Measurements from ENCODE around the gene HOXA10.

HOXA10 gene

DNA sequence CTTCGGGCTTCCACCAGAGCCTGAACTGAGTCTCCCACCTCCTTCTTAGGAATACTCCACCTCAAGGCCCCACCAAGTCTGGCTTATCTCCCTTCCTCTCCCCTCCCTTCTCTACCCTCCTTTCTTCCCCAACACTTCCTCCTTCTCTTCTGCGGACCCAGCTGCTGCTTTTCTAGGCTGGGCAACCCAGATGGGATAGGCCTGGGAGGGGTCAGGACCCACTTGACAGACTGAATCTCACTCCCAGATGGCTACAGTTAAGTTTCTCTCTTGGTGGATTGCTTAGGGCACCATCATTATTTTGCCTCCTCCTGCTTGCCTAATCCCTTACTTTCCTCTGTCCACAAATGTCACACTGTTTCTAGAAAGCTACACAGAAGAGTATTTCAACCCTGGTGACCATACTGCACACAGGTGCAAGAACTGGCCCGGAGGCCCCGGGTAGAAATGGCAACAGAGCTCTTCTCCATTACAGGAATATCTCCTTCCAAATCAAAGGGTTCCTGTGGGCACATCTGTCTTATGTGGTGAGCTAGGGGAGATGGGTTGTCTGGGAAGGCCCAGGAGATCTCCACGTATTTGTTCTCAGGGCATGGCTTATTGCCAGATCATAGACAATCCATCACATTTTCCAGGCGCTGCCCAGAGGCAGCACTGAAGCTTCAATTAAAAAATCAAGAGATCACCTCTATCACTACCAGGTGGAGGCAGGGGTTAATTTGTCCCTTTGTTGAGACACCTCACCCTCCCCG lies 16.1 kb upstream of the HOXA10 start:
- no peak for DNase-seq

DNA sequence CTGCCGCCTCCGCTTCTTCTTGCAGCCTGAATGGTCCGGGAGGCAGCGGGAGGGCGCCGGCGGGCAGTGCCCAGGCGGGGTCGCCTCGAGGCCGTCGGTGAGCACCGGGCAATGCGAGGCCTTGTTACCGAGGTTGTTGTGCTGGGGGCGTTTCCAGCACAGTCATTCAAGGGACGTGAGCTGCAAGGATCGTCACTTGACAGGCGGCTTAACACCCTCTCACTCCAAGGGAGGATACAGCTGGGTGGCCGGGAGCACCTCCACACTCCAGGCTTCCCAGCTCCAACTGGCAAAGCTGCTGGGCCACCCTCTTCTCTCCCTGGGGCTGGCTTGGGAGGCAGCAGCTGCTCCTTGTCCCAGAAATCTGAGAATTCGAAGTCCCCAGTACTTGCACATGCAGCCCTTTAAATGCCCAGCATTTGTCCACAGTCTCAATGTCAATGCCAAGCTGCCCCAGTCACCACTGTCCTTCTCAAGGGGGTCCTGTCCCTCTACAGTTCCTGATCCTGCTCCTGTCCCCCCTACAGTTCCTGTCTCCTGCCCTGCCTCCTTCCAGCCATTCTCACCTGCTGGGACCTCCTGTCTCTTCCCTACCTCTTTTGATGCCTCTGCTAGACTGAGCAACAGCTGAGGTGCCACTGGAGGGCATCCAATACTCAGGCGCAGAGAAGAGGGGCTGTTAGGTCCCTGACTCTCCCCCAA lies 15.3 kb upstream of the HOXA10 start:
- DNase-seq, result no peak

DNA sequence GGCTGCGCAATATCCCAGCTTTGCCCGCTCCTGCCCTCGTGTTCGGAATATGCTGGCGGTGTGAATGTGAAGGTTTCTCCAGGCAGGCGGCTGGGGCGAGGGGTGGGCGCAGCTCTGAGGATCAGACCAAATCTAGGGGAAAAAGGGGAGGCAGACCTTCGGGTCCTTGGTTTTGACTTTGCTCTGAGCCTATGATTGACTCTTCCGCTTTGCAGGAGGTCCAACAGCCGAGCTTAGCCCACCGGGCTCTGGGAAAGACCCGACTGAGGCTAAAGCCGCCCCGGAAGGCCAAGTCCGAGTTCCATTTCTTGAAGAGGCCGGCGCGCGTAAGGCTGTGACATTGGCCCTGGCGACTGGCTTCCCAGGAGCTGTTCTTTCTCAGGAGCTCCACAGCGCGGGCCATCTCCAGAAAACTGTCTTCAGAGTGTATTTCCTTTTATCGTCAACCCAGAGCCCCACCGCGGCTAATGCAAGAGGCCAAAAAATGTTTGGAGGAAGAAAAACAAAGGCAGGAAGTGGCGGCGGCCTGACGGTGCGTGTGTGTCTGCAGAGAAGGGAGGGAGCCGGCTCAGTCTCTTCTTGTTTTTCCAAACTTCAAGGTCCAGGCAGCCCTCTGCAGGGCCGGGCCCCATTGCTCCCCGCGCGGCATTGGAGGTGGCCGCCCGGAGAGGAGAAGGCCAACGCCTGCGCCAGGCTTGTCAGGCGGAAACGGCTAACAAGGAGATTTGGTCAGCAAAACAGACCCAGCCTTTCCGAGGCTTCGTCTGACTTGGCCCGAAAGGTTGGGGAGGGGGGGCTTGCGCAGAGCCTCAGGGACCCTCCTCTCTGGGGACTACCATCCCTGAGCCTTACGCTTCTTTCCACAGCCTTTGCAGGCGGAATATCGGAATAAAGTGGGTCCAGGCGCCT lies 14.5 kb upstream of the HOXA10 start:
- peak; percentile 41 to 57 for DNase-seq

DNA sequence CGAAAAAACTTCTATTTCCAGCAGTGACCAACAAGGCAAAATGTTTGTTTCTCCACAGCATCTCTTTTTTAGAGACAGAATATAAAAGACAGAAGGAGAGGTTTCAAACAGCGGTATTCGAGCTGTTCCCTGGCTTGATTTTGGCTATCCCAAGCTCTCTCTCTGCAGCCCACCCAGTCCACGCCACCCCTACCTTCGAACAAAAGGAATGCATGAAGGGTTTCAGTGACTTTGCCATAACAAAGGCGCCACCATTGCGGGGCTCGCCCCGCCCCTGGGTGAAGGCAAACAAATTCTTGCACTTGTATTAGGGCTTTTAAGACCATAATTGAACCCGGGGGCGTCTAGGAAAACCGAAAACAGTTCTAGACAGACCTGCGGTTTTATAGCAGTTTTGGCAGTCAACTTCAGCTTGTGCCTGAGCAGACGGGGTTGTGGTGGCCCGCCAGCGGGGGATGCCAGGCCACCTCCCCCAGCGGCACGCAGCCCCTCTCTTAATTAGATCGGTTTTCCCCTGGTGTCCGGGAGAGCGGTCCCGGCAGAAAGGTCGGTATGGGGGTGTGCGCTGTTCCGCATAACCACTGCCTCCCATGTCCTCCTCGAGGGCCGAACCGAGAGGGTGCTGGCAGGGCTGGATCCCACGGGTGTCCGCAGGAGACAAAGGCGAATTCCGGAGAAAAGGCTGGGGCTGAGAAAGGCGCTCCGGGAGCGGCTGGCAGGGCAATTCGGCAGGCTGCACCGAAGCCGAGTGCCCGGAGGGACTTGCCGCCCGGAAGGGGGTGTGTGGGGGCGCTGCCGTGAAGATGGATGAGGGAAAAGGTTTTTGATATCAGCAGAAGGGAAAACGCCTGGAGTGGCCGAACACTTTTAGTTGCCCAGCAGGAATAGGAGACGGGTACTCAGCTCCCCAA lies 13.6 kb upstream of the HOXA10 start:
- no peak for DNase-seq

DNA sequence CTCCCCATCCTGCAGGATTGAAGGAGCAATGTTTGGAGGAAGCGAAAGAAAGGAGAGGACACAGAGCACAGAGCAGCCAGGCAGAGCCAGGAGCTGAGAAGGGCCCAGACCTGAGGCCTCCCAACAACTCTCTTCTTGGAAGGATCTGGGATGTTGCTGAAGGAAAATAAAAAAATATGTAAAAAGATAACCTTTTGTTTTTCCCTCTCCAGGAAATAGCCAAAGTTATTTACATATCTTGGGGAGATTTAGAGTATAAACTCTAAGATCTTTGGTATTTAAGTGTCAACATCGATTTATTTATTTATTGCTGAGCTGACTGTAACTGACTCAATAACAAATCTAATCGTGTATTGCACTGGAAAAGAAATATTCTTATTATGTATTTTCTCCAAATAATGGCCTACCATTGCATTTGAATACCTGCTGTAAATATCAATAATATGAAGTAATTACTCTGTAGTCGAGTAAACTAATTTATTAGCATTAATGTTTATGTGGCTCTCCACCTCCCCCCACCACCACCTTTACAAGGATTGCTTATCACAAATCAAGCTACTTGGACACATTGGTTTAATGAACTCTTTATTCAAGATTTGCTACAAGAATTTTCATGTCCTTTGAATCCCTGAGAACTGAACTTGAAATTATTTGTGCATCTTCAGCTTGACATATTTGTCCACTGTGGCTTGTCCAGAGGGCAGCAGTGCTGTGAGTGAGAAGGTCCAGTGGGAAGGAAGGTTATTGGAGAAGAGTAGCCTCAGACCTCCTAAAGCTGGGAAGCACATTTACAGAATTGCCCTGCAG lies 12.8 kb upstream of the HOXA10 start:
- no peak for DNase-seq

DNA sequence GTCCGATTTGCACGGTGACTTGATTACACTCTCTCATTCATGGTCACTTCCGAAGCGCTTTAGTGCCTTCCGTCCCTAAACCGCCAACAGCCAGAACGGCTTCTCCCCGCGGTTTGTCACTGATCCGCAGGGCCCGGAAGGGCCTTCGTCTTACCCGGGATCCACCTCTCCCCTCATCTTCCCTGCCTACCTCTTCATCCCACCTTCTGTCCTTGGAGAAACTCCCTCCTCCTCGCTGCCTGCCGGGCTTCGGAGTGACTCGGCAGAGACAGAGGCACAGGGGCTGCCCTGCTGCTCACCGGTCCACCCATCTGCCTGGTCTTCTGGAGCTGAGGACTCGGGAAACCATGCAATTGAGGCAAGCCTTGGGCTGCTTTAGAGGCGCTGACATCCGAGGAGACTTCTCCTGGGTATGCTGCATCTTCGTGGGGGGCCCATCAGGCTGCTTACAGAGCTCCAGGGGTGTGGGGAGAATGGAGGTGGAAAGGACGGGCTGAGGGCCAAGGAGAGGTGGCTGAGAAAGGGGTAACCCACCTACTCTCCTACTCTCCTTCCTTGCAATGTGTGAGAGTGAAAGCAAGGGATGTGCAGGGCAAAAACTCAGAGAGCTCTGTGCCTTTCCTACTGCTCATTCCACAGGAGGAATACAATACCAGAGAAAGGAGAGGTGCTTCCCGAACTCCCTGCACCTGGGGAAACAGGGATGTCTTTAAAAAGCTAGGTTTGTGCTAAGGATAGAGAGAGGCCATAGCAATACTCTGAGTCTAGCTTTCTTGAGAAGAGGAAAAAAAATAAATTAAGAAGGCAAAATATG lies 11.9 kb upstream of the HOXA10 start:
- no peak for DNase-seq

DNA sequence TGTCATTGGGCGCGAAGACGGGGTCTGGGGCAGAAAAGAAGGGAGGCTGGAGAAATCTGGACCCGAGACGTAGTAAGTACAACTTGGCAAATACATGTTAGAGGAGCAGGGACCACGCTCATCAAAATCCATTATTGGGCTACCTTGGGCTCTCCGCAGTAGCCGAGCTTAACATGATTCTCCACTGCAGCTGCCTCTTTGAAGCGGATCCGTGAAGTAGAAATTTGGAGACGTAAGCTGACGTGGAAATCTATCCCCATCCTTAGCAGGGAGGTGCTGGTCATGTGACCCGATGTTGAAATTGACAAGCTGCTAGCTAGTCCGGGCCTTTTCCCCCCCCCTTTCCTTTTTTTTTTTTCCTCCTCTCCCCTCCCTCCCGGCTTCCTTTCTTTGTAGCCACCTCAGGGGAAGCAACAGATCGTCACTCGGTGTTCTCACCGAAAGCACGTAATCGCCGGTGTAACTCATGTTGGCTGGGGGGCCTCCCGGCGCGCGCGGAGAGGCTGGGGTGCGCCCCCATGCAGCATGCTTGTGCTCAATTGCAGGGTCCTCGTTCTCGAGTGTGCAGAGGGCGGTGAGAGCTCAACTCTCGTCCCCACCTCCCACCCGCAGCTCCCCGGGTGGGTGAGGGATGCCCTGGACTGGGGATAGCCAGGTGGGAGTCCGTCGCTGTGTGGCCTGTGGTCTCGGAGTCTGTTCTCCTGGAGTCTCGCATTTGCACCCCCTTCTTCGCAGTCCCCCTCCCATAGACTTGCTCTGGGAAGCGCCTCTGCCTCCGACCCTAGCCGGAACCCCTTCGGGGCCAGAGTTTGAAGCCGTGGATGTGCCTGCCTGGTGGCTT lies 11.1 kb upstream of the HOXA10 start, which contains the start of gene HOXA11:
Gene HOXA11, minus strand, starts transcription at position 220 of the 841 bp plus-strand sequence. Its CDS starts 88 bp downstream, at position 132.
- DNase-seq, result no peak

DNA sequence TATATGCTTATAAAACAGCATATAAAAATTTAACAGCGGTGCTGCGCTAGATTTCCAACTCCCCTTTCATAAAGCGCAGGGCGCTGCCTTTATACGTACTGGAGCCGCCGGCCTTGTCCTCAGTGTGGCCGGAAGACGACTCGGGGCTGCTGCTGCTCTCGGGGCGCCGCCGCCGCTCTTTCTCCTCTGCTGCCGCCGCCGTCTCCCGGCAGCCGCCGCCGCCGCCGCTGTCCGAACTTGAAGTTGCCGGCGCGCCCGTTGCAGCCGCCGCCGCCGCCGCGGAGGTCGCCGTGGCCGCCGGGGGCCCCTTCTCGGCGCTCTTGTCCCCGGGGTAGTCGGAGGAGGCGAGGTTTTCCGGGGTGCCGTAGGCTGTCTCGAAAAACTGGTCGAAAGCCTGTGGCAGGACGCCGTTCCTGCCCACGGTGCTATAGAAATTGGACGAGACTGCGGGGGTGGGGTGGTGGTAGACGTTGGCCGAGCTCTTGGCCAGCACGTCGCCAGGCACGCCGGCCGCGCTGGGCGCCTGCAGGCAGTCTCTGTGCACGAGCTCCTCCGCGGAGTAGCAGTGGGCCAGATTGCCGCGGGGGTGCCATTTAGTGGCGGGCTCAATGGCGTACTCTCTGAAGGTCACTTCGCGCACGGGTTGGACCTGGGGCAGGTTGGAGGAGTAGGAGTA lies 10.4 kb upstream of the HOXA10 start:
- no peak for DNase-seq

DNA sequence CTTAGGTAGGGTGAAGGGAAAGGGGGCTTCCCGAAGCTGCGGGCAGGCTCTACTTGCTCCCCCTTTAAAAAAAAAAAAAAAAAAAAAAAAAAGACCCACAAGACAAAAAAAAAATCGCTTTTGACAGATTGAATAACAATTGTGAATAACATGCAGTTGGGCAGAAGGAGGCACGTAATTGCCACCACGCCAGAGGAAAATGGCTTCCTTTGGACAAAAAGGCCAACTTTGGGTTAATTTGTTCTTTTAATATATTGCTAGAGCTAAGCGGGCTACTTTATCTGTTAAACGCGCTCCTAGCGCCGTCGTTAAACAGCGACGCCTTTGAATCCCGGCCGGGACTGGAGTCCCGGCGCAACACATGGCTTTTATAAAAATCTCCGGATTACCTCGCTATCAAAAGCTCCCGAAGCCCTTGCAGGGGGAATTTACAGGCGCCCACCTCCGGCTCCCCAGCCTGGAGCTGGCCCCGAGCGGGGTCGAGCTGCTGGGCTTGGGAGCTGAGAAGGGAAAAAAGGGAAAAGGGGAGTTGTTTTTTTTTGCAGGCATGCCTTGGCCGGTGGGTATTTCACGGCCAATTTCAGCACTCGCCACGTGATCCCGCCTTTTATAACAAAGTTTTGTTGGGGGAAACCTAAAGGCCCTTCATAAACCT lies 9.7 kb upstream of the HOXA10 start:
- DNase-seq, result no peak

DNA sequence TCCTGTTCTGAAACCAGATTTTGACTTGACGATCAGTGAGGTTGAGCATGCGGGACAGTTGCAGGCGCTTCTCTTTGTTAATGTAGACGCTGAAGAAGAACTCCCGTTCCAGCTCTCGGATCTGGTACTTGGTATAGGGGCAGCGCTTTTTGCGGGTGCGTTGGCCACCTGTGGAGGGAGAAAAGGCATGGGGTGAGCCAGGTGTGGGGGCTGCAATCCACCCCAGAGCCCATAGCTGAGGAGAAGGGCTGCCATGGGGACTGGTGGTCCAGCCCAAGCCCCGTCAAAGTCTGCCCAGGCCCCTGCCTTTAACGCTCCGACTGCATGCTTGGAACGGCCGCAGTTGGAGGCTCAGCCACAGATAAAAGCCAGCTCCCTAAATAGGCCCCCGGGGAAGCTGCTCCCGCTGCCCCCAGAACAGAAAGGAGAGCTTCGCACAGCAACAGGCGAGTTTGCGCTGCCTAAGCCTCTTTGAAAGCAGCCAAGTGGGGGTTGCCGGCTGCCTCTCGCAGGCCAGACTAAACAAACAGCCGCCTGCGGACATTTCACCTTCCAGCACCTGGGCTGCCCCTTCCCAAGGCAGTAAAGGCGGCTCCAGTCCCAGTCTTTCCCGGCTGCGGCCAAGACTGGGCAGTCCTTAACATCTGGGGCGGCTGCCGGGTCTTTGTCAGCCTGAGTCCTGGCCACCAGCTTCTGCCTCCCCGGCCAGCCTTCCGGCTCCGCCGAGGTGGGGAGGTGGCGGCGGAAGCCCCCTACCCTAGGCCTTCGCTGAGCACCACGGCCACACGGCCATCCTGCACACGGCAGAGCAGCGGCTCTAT lies 9.0 kb upstream of the HOXA10 start:
- DNase-seq, result no peak

DNA sequence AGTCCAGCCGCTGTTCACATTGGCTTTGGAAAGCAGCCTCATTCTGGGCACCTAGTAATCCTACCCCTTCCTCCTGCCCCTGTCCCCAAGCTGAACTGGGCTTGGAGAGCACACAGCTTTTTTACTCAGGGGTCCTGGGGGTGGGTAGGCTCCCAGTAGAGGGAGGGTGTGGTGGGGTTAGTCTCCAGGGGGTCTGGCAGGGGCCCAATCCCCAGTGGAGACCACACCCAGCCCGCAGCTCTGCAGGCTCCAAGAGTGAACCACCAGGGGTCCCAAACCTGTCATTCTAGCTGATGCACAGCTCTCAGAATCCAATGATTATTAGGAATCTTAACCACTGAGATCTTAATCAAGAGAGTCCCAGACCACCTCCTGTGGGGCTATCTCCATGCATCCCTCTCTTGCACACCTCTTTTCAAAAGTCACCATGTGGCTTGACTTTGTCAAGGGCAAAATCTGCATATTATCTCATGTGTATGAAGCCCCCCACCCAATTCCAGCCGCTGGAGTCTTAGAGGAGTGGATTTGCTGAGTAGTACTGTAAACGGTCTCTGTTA lies 8.2 kb upstream of the HOXA10 start:
- DNase-seq, result no peak

DNA sequence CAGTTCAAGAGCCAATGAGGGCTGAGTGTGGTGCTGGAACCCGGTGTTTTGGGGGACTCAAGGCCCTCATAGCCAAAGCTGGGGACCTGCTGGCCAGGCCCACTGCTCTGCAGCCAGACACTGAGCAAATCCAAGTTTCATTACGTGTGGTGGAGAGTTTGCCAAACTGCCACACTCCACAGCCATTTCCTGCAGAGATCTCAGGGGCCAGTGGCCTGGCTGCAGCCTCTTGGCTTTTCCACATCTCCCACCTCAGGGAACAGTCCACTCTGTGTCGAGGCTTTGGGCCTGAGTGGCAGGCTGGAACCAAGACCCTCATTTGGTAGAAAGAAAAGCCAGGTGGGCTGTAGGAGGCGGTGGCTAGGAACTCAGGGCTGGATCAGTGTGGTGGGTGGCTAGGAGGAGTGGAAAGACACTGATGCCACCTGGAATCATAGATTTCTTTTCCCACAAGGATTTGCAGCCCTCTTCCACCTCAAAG lies 7.7 kb upstream of the HOXA10 start:
- no peak for DNase-seq

DNA sequence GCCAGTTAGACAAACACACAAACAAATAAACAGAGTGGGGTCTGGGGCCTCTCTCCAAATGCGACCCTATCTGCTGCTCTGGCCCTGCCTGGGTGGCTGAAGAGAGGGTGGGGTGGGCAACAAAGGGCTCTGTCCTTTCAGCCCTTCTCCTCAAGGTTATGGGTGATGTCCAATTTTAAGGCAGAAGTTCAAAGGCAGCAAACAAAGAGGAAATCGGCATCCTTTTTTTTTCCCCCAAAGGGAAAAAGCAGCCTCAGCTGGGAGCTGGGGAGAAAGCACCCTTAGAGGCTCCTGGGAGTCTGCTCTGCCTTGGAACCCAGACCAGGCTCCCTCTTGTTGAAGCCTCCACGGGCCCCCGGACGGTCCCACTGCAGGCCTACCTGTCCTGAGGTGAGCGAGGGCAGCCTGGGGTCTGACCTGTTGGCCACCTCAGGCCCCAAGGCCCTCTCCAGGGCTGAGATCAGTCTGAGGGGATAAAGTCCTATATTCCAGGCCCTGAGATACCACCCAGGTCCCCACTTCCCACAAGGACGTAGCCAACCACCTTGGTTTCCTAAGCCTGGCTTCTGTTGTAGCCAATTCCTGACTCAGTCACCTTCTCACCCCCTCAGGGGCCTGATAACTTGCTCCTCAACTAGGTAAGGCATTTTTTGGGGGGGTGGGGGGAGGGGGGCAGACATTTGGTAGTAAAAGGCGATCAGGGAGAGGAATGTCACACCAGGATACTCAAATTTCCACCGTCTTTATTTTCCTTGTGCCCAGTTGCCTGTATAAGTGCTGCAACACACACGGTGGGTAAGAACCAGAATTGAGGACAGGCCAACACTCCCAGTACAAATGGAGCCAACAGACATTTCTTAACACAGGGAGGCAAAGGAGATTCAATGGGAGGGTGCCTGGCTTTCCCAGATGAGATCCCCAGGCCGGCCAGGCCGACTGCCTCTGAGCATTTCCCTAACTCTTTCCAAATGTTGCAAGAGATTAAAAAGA lies 6.6 kb upstream of the HOXA10 start:
- DNase-seq, result no peak

DNA sequence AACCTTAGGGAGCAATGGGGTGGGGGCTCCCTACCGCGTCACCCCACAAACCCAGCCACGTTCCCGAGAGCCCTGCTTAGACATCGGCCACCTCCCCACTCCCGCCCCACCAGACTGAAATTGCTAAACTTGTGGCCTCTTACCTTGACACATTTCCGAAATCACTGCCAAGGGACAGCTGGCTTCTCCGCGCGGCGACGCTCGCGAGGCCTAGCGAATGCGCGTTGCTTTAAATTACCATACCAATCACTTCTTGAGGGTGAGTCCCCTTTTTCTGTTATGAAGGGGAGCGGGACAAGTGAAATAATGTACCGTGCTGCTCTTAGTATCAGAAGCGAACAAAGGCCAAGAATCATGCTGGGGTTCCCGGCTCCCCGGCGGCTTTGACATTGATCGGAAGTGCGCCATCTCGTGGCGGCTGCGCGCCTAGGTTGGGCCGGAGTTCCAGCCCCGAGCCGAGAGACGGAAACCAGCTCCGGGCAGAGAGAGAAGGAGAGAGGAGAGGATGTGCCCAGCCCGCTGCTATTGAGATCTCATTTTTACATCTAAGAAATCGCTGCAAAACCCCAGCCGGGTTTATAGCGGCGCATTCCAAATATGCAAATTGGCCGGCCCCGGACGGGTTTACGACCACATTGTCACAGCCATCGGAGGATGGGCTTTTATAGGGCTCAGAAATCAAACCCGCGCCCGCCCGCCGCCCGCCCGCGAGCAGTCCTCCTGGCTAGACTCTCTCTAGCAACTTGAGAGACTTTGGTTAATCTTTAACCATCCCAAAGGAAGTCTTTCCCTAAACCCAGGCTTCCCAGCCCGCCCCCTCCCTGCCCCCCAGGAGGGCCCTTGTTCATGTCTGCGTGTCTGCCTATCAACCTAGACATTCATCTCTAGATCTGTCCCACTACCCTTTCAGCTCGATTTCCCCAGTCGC lies 5.6 kb upstream of the HOXA10 start:
- DNase-seq, result peak; percentile 56 to 62

All from CD4-positive, alpha-beta T cell treated with Interleukin-1 beta for 1 hour (primary cell).